Central memory CD8-positive, alpha-beta T cell (primary cell): ENCODE results near the gene CUL9.

Experiments
- ATAC-seq: fragments of 150-1000 bp; cut with Tn5 transposase; replicated peaks from 2 replicates; pipeline ENCODE4 v1.10.0; 2022; ENCODE audit warnings: mild to moderate bottlenecking, moderate FRiP score, moderate number of reproducible peaks; ENCODE audit not compliant: poor library complexity, severe bottlenecking; ENCODE audit errors: extremely low read depth
- DNase-seq, 2 donors: peaks; one replicate each; pipeline ENCODE4 v3.0.0; 2021; ENCODE audit warnings: low spot score in 2 of 2
- H3K27ac Mint-ChIP-seq: one replicate; pipeline ENCODE4 v1.8.0; 2022; ENCODE audit warnings: low read depth, mild to moderate bottlenecking, moderate library complexity, mixed read lengths
- H3K27me3 Mint-ChIP-seq: one replicate; pipeline ENCODE4 v1.8.0; 2022; ENCODE audit warnings: mixed read lengths
- H3K36me3 Mint-ChIP-seq: one replicate; pipeline ENCODE4 v1.8.0; 2022; ENCODE audit warnings: mild to moderate bottlenecking, moderate library complexity, mixed read lengths; ENCODE audit not compliant: insufficient read depth
- H3K4me1 Mint-ChIP-seq: one replicate; pipeline ENCODE4 v1.8.0; 2022; ENCODE audit warnings: mixed read lengths
- H3K4me3 Mint-ChIP-seq: one replicate; pipeline ENCODE4 v1.8.0; 2022; ENCODE audit warnings: mild to moderate bottlenecking, moderate library complexity, mixed read lengths
- H3K9me3 Mint-ChIP-seq: one replicate; pipeline ENCODE4 v1.8.0; 2022; ENCODE audit warnings: mixed read lengths

The CUL9 gene

DNA sequence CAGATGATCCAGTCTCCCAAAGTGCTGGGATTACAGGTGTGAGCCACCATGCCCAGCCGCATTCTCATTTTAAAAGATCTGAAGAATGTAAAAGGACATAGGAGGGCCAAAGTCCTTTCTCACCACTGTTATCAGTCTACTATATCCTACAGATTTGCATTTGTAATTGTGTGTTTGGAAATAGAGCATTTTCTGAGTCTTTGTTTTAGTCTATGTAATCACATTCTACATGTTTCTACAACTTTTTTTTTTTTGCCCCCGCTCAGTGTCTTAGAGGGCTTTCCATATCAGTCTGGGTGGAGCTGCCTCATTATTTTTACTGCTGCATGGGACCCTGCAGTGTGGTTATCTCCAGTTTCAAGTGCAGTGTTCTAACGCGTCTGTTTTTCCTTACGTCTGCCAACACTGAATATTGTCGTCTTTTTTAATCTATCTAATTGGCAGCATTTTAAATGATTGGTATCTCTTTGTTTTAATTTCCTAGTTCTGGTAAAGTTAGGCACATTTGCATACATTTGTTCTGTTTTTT is 7.8 kb downstream of the CUL9 start:
- Mint-ChIP-seq H3K36me3 (peaks cover 39% of the 10 kb centered on the region), H3K9me3 (no peaks in the 10 kb centered on the region), H3K4me1 (peaks cover 19% of the 10 kb centered on the region), H3K27ac (no peak overlapping the region), H3K27me3 (no peaks in the 10 kb centered on the region), H3K4me3 (no peak overlapping the region)
- ATAC-seq (no peak), DNase-seq (no peak)

DNA sequence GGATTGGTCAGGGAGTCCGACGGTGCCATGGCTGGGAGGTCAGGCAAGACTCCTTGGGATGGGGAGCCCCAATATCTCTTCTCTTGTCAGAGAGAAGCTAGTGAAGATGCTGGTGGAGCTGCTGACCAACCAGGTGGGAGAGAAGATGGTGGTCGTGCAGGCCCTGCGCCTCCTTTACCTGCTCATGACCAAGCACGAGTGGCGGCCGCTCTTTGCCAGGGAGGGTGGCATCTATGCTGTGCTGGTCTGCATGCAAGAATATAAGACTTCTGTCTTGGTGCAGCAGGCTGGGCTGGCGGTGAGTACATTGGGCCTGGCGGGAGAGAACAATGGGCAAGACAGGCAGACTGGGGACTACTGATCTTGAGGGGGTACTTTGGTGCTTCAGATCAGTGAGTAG is 10.9 kb downstream of the CUL9 start:
- H3K36me3 Mint-ChIP-seq: peaks cover 52% of the 10 kb centered on the region
- H3K9me3 Mint-ChIP-seq: no peaks in the 10 kb centered on the region
- ATAC-seq (no peak), DNase-seq (no peak)
- peaks cover 12% of the 10 kb centered on the region for H3K4me1 Mint-ChIP-seq
- no peak overlapping the region for H3K4me3 Mint-ChIP-seq
- H3K27ac Mint-ChIP-seq: peak overlapping the region; percentile 69
- H3K27me3 Mint-ChIP-seq: no peaks in the 10 kb centered on the region

DNA sequence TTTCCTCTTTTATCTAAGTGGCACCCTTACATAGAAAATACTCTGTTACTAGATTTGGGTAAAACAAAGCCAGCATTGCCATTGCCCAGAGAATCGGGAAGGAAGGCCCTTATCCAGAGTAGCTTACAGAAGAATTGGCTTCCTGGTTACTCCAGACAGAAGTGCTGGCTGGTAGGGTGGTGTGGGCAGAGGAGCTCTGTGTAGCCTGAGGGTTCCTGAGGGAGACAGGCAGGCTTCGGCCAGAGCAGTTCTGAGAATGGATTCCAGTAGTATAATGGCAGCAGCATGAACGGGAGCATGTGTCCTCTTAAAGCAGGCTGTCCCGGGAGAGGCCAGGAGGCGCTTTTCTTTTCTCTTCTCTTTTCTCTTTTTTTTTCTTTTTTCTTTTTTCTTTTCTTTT is 11.9 kb downstream of the CUL9 start:
- Mint-ChIP-seq H3K4me1 (peaks cover 6% of the 10 kb centered on the region), H3K27me3 (no peaks in the 10 kb centered on the region), H3K27ac (peak overlapping the region; percentile 79), H3K36me3 (peaks cover 47% of the 10 kb centered on the region), H3K9me3 (no peaks in the 10 kb centered on the region), H3K4me3 (no peak overlapping the region)
- DNase-seq (no peak), ATAC-seq (no peak)

DNA sequence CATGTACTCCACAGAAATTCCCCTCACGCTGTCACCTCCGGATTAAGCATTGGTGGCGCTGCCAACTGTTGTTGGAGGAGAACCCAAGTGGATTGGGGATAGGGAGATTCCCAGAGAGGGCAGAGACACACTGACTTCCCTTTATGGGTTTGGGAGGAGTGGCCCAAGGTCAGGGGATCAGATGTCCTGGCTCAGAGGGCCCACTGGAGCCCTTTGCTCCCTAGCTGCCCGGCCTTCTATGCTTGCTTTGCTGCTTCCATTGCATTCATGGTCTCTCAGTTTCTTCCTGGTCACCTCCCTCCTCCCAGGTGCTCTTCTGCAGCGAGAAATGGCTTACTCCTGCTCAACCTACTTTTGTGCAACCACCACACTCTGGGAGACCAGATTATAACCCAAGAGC is 14.3 kb downstream of the CUL9 start:
- H3K4me1 Mint-ChIP-seq: no peaks in the 10 kb centered on the region
- DNase-seq (no peak), ATAC-seq (no peak)
- H3K27ac Mint-ChIP-seq: no peak overlapping the region
- no peaks in the 10 kb centered on the region for H3K9me3 Mint-ChIP-seq
- H3K36me3 Mint-ChIP-seq: peaks cover 40% of the 10 kb centered on the region
- no peaks in the 10 kb centered on the region for H3K27me3 Mint-ChIP-seq
- H3K4me3 Mint-ChIP-seq: no peak overlapping the region

DNA sequence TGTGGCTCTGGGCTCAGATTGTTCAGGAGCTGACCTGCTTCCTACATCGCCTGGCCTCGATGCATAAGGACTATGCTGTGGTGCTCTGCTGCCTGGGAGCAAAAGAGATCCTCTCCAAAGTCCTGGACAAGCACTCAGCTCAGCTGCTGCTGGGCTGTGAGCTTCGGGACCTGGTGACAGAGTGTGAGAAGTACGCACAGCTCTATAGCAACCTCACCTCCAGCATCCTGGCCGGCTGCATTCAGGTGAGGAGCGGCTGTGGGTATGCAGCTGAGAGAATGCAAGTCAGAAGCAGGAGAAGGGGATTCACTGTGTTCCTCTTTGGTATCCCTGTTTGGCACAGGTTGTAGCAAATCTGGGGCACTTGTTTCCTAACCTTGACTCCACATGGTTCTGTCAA is 17.9 kb downstream of the CUL9 start:
- H3K9me3 Mint-ChIP-seq: no peaks in the 10 kb centered on the region
- peaks cover 26% of the 10 kb centered on the region for H3K36me3 Mint-ChIP-seq
- no peaks in the 10 kb centered on the region for H3K27me3 Mint-ChIP-seq
- DNase-seq (no peak), ATAC-seq (no peak)
- no peaks in the 10 kb centered on the region for H3K4me1 Mint-ChIP-seq
- H3K27ac Mint-ChIP-seq: peak overlapping the region; percentile 52
- no peak overlapping the region for H3K4me3 Mint-ChIP-seq

DNA sequence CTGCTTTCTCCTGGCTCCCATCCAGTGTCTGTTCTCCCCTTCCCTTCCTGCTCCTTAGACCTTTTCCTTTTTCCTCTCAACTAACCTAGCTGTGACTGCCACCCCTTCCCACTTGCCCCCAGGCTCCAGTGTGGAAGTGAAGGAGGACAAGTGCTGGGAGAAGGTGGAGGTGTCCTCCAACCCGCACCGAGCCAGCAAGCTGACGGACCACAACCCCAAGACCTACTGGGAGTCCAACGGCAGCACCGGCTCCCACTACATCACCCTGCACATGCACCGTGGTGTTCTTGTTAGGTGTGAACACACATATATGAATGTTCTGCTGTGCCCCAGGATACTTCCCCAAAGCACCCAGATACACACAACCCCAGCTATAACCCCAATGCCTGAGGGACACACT is 18.5 kb downstream of the CUL9 start:
- H3K27ac Mint-ChIP-seq: peak overlapping the region; percentile 52
- no peak for DNase-seq
- no peak for ATAC-seq
- no peaks in the 10 kb centered on the region for H3K27me3 Mint-ChIP-seq
- no peaks in the 10 kb centered on the region for H3K9me3 Mint-ChIP-seq
- no peak overlapping the region for H3K4me3 Mint-ChIP-seq
- H3K36me3 Mint-ChIP-seq: peaks cover 21% of the 10 kb centered on the region
- H3K4me1 Mint-ChIP-seq: no peaks in the 10 kb centered on the region

DNA sequence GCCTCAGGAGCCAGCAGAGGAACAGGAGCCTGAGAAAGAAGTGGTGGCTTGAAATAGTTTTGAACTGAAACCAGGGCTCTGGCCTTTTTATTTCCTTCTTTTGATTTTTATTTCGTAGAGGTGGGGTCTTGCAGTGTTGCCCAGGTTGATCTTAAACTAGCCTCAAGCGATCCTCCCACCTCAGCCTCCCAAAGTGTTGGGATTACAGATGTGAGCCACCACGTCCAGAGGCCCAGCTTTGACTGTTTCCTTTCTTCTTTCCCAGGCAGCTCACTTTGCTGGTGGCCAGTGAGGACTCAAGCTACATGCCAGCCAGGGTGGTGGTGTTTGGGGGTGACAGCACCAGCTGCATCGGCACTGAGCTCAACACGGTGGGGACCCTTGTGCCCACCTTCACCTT is 20.5 kb downstream of the CUL9 start:
- no peaks in the 10 kb centered on the region for H3K27me3 Mint-ChIP-seq
- no peak for ATAC-seq
- peaks cover 13% of the 10 kb centered on the region for H3K36me3 Mint-ChIP-seq
- no peak for DNase-seq
- no peak overlapping the region for H3K4me3 Mint-ChIP-seq
- no peaks in the 10 kb centered on the region for H3K4me1 Mint-ChIP-seq
- H3K27ac Mint-ChIP-seq: peak overlapping the region; percentile 63
- no peaks in the 10 kb centered on the region for H3K9me3 Mint-ChIP-seq

DNA sequence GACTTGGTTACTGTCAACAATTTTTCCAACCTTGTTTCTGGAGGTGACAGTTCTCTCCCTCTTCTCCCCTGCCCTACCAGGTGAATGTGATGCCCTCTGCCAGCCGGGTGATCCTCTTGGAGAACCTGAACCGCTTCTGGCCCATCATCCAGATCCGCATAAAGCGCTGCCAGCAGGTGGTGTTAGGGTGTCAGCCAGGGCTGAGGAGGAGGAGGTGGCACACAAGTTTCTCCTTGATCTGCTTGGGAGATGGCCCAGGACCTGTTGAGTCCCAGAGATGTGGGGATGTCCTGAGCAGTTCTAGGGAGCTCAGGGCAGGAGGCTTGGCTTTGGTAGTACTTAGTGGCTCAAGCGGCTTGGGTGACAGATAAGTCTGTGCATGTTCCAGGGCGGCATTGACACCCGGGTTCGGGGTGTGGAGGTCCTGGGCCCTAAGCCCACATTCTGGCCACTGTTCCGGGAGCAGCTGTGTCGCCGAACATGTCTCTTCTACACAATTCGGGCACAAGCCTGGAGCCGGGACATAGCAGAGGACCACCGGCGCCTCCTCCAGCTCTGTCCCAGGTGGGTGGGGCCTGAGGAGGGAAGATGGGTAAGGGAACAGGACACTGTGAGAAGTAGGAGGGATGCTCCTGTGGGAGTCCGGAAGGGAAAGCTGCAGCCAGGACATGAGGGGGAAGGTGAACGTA is 21.2 kb downstream of the CUL9 start:
- ATAC-seq (no peak), DNase-seq (no peak)
- Mint-ChIP-seq H3K27me3 (no peaks in the 10 kb centered on the region), H3K27ac (no peak overlapping the region), H3K36me3 (peaks cover 10% of the 10 kb centered on the region), H3K9me3 (no peaks in the 10 kb centered on the region), H3K4me3 (no peak overlapping the region), H3K4me1 (no peaks in the 10 kb centered on the region)

DNA sequence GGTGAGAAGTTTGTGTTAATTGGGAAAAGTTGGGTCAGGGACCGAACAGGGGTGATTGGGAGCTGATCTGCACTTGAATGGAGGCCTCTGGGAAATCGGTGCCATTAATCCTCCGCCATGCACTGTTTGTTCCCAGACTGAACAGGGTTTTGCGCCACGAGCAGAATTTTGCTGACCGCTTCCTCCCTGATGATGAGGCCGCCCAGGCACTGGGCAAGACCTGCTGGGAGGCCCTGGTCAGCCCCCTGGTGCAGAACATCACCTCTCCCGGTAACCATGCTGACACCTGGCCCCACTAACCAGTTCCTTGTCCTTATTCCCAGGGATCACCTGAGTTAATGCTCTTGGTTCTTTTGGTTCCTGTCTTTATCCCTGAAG is 21.7 kb downstream of the CUL9 start:
- Mint-ChIP-seq H3K27ac (no peak overlapping the region), H3K36me3 (peaks cover 9% of the 10 kb centered on the region), H3K4me1 (no peaks in the 10 kb centered on the region), H3K9me3 (no peaks in the 10 kb centered on the region), H3K27me3 (no peaks in the 10 kb centered on the region), H3K4me3 (no peak overlapping the region)
- ATAC-seq (no peak), DNase-seq (no peak)

DNA sequence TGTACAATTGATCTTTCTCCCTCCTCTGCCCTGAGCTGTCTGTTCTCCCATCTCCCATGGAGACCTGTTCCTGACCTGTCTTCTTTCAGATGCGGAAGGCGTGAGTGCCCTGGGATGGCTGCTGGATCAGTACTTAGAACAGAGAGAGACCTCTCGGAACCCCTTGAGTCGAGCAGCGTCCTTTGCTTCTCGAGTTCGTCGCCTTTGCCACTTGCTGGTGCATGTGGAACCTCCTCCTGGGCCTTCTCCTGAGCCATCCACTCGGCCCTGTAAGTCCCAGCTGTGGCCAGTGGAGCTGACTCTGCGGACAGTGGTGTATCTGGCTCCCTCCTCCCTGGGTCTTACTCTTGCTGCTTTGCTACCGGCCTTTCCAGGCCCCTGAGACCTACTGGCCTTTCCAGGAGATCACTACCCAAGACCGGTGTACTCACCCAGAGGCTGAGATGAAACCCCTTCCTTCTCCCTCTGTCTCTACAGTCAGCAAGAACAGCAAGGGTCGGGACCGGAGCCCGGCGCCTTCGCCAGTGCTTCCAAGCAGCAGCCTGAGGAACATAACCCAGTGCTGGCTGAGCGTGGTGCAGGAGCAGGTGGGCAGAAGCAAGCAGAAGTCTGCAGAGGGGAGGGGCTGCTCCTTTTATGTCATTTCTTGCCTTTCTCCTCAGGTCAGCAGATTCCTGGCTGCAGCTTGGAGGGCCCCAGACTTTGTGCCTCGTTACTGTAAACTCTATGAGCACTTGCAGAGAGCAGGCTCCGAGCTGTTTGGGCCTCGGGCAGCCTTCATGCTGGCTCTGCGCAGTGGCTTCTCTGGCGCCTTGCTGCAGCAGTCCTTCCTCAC is 22.5 kb downstream of the CUL9 start:
- H3K27me3 Mint-ChIP-seq: no peaks in the 10 kb centered on the region
- H3K4me3 Mint-ChIP-seq: no peak overlapping the region
- no peak overlapping the region for H3K27ac Mint-ChIP-seq
- no peak for ATAC-seq
- H3K4me1 Mint-ChIP-seq: no peaks in the 10 kb centered on the region
- no peak for DNase-seq
- no peaks in the 10 kb centered on the region for H3K9me3 Mint-ChIP-seq
- H3K36me3 Mint-ChIP-seq: peaks cover 10% of the 10 kb centered on the region

DNA sequence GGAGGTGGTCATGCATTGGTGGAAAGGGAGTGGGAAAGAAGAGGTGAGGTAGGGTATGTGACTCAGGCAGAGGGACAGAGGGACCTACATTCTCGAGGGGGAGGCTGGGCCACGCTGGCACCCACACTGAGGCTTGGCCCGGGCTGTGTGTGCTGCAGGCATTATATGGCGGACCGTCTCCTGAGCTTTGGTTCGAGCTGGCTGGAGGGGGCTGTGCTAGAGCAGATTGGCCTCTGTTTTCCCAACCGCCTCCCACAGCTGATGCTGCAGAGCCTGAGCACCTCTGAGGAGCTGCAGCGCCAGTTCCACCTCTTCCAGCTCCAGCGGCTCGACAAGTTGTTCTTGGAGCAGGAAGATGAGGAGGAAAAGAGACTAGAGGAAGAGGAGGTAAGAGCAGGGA is 23.9 kb downstream of the CUL9 start:
- no peaks in the 10 kb centered on the region for H3K27me3 Mint-ChIP-seq
- DNase-seq (no peak), ATAC-seq (no peak)
- H3K27ac Mint-ChIP-seq: peak overlapping the region; percentile 72
- H3K4me3 Mint-ChIP-seq: no peak overlapping the region
- peaks cover 9% of the 10 kb centered on the region for H3K36me3 Mint-ChIP-seq
- no peaks in the 10 kb centered on the region for H3K9me3 Mint-ChIP-seq
- H3K4me1 Mint-ChIP-seq: no peaks in the 10 kb centered on the region

DNA sequence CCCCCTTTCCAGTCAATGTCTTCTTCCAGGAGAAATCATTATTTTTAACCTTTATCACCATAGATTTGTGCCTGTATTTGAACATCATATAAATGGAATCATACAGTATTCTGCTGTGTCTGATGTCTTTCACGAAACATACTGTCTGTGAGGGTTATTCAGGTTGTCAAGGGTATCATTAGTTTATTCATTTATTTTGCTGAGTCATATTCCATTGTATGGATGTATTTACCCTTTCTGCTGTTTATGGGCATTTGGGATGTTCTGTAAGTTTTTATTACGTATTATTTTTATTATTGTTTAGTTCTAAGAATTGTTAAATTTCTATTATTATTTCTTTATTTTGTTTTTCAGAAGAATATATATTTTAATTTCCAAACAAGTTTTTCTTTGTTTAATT is 25.3 kb downstream of the CUL9 start:
- H3K27ac Mint-ChIP-seq: no peak overlapping the region
- H3K4me3 Mint-ChIP-seq: no peak overlapping the region
- ATAC-seq: no peak
- no peak for DNase-seq
- H3K27me3 Mint-ChIP-seq: no peaks in the 10 kb centered on the region
- H3K4me1 Mint-ChIP-seq: no peaks in the 10 kb centered on the region
- H3K9me3 Mint-ChIP-seq: no peaks in the 10 kb centered on the region
- peaks cover 11% of the 10 kb centered on the region for H3K36me3 Mint-ChIP-seq

DNA sequence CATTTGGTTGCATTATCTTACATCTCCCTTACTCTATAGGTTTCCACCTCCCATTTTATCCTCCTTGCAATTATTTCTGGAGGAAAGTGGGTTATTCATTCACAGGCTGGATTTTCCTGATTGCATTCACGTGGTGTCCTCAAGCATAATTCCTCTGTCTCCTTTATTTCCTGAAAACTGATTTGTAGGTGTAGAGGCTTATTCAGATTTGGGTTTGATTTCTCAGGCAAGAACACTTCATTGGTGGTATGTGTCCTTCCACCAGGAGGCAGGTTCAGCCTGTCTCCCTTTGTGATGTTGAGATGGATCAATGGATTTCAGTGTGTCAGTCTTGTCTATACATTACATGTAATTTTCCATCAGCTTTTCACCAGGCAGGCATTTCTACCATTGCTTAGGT is 30.0 kb downstream of the CUL9 start:
- DNase-seq: no peak
- no peak overlapping the region for H3K27ac Mint-ChIP-seq
- H3K4me1 Mint-ChIP-seq: no peaks in the 10 kb centered on the region
- no peaks in the 10 kb centered on the region for H3K27me3 Mint-ChIP-seq
- no peak for ATAC-seq
- peaks cover 12% of the 10 kb centered on the region for H3K36me3 Mint-ChIP-seq
- no peaks in the 10 kb centered on the region for H3K9me3 Mint-ChIP-seq
- H3K4me3 Mint-ChIP-seq: no peak overlapping the region
